Astrocyte of the cerebellum (primary cell): ENCODE measurements around the gene TGM1.

Experiments used
- DNase-seq: peaks from one replicate; pipeline ENCODE4 v3.0.0-alpha.2; 2011; ENCODE audit warnings: low read depth
- H3K4me3 ChIP-seq: 2 replicates; pipeline ENCODE4 v1.5.1; 2011; ENCODE audit warnings: mild to moderate bottlenecking, low read depth, low read length, moderate library complexity
- CTCF ChIP-seq: IDR thresholded peaks from 2 replicates; pipeline ENCODE4 v1.5.1; 2012; ENCODE audit warnings: low read length, low read depth, moderate library complexity, mild to moderate bottlenecking; ENCODE audit errors: missing control alignments
- in situ Hi-C: cut with HindIII; loops from 2 replicates; pipeline ENCODE4 v1.10.0; 2017; ENCODE audit warnings: low sequenced_read_pairs

The TGM1 gene

GRCh38 chr14:24308342-24309124 lies 45.6 kb upstream of the TGM1 start:
- no peak overlapping the region for H3K4me3 ChIP-seq
- no peak for DNase-seq
- TF ChIP-seq CTCF = no peak
- in situ Hi-C loops = no loop called here

GRCh38 chr14:24307575-24308341 lies 44.8 kb upstream of the TGM1 start, which contains the start of gene CIDEB:
CIDEB (minus strand) TSS chr14:24307977; CDS start chr14:24307858, 119 bp downstream.
- in situ Hi-C loops = no loop called here
- DNase-seq = peak; percentile 18
- H3K4me3 ChIP-seq = no peak within 1 kb of the TSS
- TF ChIP-seq CTCF = peak; percentile 99

- DNase-seq = no peak
- no peak overlapping the region for H3K4me3 ChIP-seq
- in situ Hi-C loops = no loop called here
- TF ChIP-seq CTCF = no peak
Measured at GRCh38 chr14:24307156-24307574, 44.2 kb upstream of the TGM1 start.

- no peak overlapping the region for H3K4me3 ChIP-seq
- TF ChIP-seq CTCF = no peak
- in situ Hi-C loops = no loop called here
Measured at GRCh38 chr14:24304019-24304387, 41.0 kb upstream of the TGM1 start.

GRCh38 chr14:24300326-24300980 lies 37.5 kb upstream of the TGM1 start:
- no peak for DNase-seq
- H3K4me3 ChIP-seq = peak overlapping the region; percentile 98
- in situ Hi-C loops = no loop called here
- no peak for TF ChIP-seq CTCF

More at GRCh38 chr14:24304019-24304387, 41.0 kb upstream of the TGM1 start:
- no peak for DNase-seq
